ENCODE results near the gene PSMD13.

- TF ChIP-seq CTCF (IDR thresholded peaks at IDR 0.05) (no peak), POLR2AphosphoS5 (IDR thresholded peaks at IDR 0.05; ENCODE audit: insufficient read depth in 1 of 2, low read depth in 1 of 2) (no peak), POLR2A (IDR thresholded peaks at IDR 0.05) (no peak)
Measured at GRCh38 chr11:205221-206001, 31.4 kb upstream of the PSMD13 start.

Measured in vagina (tissue), 2 donors.